HCT116 (cell line): ENCODE measurements around the gene EPHA10. TPM values are rescaled to one million over a fixed set of nuclear protein-coding genes. Genes with fewer than 3 reads are reported as not detected.
"Not testable (repeated sequence)": the region's sequence is repeated elsewhere in the genome, so short reads cannot be mapped to it uniquely, and the experiment has no call there.

Source experiments
- ATAC-seq: fragments of 200-7000 bp; cut with Tn5 transposase; 2 replicates; pipeline ENCODE4 v1.9.1; 2020; ENCODE audit warnings: mild to moderate bottlenecking, moderate library complexity
- BruUV-seq: library from RNA; stranded (reverse); fragments of 400-500 nt; replicated peaks from 2 replicates; lab custom pipeline; 2021; lab: Mats Ljungman, UMichigan
- CTCF ChIA-PET: fragments of 300-600 bp; sonication (Branson Sonifier 250); formaldehyde crosslinking; loops from one replicate; lab custom pipeline; 2021; ENCODE audit warnings: antibody characterized with exemption; lab: Charles Lee
- POLR2A ChIA-PET: fragments of 300-600, 350-600 bp; sonication (Branson Sonifier 250); formaldehyde crosslinking; loops from one replicate; lab custom pipeline; 2021; ENCODE audit warnings: antibody characterized with exemption; lab: Charles Lee
- RAD21 ChIA-PET, 2 experiments: fragments of 300-600 bp; sonication (Branson Sonifier 250); formaldehyde crosslinking; loops; one replicate each; lab custom pipeline; 2023; ENCODE audit warnings: low total read pairs in 2 of 2; ENCODE audit not compliant: uncharacterized antibody in 2 of 2, unreplicated experiment in 2 of 2, low non-redundant PET in 1 of 2; lab: Charles Lee
- DNase-seq: peaks from one replicate; pipeline ENCODE4 v3.0.0-alpha.2; 2010; ENCODE audit warnings: low read depth, low spot score
- H2AFZ ChIP-seq: fragments of 200-600 bp; shearing (Covaris generic), sonication (generic); 2 replicates; pipeline ENCODE4 v1.6.1; 2017; ENCODE audit warnings: low read depth, mixed run types, mixed read lengths, antibody characterized with exemption, low read length; ENCODE audit not compliant: poor library complexity, severe bottlenecking
- H3K27ac ChIP-seq: 2 replicates; pipeline ENCODE4 v1.5.1; 2012; ENCODE audit warnings: low read depth, low read length
- H3K27me3 ChIP-seq: fragments of 200-600 bp; sonication (generic); 2 replicates; pipeline ENCODE4 v1.6.1; 2016; ENCODE audit warnings: mixed run types, low read length, mixed read lengths; ENCODE audit not compliant: insufficient read depth
- H3K36me3 ChIP-seq, 2 experiments: fragments of 200-500 bp in 1 of 2; fragments of 200-600 bp in 1 of 2; sonication (Bioruptor generic) in 1 of 2; sonication (generic) in 1 of 2; 2 replicates each; pipeline versions ENCODE4 v1.5.1 to v1.6.1; 2014 to 2016; ENCODE audit warnings: low read length in 2 of 2, inconsistent platforms in 1 of 2, mixed read lengths in 1 of 2, mixed run types in 1 of 2; ENCODE audit not compliant: insufficient read depth in 2 of 2, control insufficient read depth in 1 of 2
- H3K4me1 ChIP-seq, 2 experiments: fragments of 200-600 bp in 1 of 2; sonication (generic) in 1 of 2; 2 replicates each; pipeline versions ENCODE4 v1.5.1 to v1.6.1; 2012 to 2017; ENCODE audit warnings: low read length in 2 of 2, inconsistent platforms in 1 of 2, mild to moderate bottlenecking in 1 of 2, mixed read lengths in 1 of 2, mixed run types in 1 of 2, moderate library complexity in 1 of 2; ENCODE audit not compliant: insufficient read depth in 2 of 2, control insufficient read depth in 1 of 2
- H3K4me2 ChIP-seq: fragments of 200-600 bp; sonication (generic); 2 replicates; pipeline ENCODE4 v1.6.1; 2017; ENCODE audit warnings: mixed run types, low read length, mixed read lengths
- H3K4me3 ChIP-seq, 2 experiments: fragments of 200-600 bp in 1 of 2; sonication (generic) in 1 of 2; replicated peaks in 1 of 2; 2 replicates each; pipeline ENCODE4 v1.5.1; 2011 to 2016; ENCODE audit warnings: low read length in 2 of 2, control low read depth in 1 of 2, low read depth in 1 of 2, mild to moderate bottlenecking in 1 of 2, mixed read lengths in 1 of 2, mixed run types in 1 of 2
- H3K79me2 ChIP-seq: fragments of 200-600 bp; sonication (generic); 2 replicates; pipeline ENCODE4 v1.6.1; 2017; ENCODE audit warnings: mild to moderate bottlenecking, mixed run types, low read length, moderate library complexity, mixed read lengths; ENCODE audit not compliant: insufficient read depth
- H3K9ac ChIP-seq: fragments of 200-600 bp; sonication (generic); 2 replicates; pipeline ENCODE4 v1.6.1; 2016; ENCODE audit warnings: low read length, mixed read lengths
- H3K9me2 ChIP-seq: fragments of 200-600 bp; sonication (generic), shearing (Covaris generic); 2 replicates; pipeline ENCODE4 v1.6.1; 2017; ENCODE audit warnings: mixed run types, mild to moderate bottlenecking, moderate library complexity; ENCODE audit not compliant: insufficient read depth
- H3K9me3 ChIP-seq, 2 experiments: fragments of 200-500 bp in 1 of 2; fragments of 200-600 bp in 1 of 2; sonication (Bioruptor generic) in 1 of 2; sonication (generic) in 1 of 2; 2 replicates each; pipeline ENCODE4 v1.6.1; 2014 to 2017; ENCODE audit warnings: low read length in 2 of 2, mixed read lengths in 2 of 2, inconsistent platforms in 1 of 2, low read depth in 1 of 2, mild to moderate bottlenecking in 1 of 2, mixed run types in 1 of 2, moderate library complexity in 1 of 2; ENCODE audit not compliant: control insufficient read depth in 1 of 2, insufficient read depth in 1 of 2
- H4K20me1 ChIP-seq: fragments of 200-600 bp; sonication (generic), shearing (Covaris generic); 2 replicates; pipeline ENCODE4 v1.6.1; 2017; ENCODE audit warnings: mixed run types, mild to moderate bottlenecking, moderate library complexity; ENCODE audit not compliant: insufficient read depth
- CEBPB ChIP-seq: IDR thresholded peaks from 2 replicates; pipeline ENCODE4 v1.6.1; 2012; ENCODE audit warnings: low read depth
- EZH2 ChIP-seq: fragments of 200-600 bp; sonication (generic); IDR thresholded peaks from 2 replicates; pipeline ENCODE4 v1.6.1; 2017; ENCODE audit warnings: antibody characterized with exemption, mixed run types
- FOSL1 ChIP-seq: IDR thresholded peaks from 2 replicates; pipeline ENCODE4 v1.6.1; 2012; ENCODE audit warnings: low read depth
- RAD21 ChIP-seq: IDR thresholded peaks from 2 replicates; pipeline ENCODE4 v1.6.1; 2012; ENCODE audit warnings: low read depth, mild to moderate bottlenecking
- intact Hi-C: fragments of 100-400 bp; cut with micrococcal nuclease; formaldehyde crosslinking; loops from 2 replicates; pipeline ENCODE4 v1.10.0; 2022
- total RNA-seq: library from RNA; stranded (reverse); gene quantifications from one replicate; pipeline ENCODE4 v1.2.1, GENCODE V29; 2021; ENCODE audit not compliant: unreplicated experiment
- TF ChIP-seq, protein P1 (sequence below): IDR thresholded peaks from 2 replicates; pipeline ENCODE4 v1.6.1; 2012
- TF ChIP-seq, protein P2 (sequence below): IDR thresholded peaks from 2 replicates; pipeline ENCODE4 v1.6.1; 2012

The EPHA10 gene
- total RNA-seq, 1 experiment from 2014 or later: 6.5 TPM

DNA sequence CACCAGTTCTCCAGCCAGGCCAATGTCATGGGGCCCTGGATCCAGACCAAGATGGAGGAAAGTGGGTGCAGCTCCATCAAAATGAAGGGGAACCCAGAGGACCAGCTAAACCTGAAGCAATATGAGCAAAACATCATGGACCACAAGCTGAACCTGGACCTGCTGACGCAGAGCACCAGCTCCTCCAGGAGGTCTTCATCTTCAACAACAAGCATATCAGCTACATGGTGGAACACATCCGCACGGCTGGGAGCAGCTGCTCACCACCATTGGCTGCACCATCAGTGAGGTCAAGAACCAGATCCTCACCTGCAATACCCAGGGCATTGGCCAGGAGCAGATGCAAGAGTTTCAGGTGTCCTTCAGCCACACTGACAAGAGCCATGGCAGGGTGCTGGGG, 13.7 kb upstream of the EPHA10 start:
- Histone ChIP-seq H3K27me3 (no peaks in the 10 kb centered on the region), H3K4me1 (no peaks in the 10 kb centered on the region)
- CTCF ChIA-PET: no interaction called here

DNA sequence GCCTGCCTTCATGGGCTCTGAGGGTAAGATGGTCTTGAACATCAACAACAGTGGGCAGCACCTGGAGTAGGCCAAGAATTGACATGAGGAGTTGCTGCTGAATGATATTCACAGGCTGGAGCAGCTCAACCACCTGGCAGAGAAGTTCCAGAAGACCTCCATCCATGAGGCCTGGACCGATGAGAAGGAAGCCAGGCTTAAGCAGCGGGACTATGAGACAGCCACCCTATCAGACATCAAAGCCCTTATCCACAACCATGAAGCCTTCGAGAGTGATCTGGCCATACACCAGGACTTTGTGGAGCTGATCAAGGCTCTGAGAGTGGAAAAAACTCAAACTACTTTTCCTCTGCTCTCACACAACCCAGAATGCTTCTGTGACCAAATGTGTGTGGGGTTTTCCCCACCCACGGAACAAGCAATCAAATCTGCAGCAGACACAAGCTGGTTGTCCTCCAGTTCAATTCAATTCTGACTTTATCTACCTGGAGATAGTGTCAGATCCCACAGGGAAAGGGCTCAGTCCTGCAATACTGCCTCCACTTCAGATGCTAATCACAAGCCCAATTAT, 12.1 kb upstream of the EPHA10 start:
- Histone ChIP-seq H3K36me3 (no peaks in the 10 kb centered on the region), H3K9me3 (peaks cover 0 to 6% of the 10 kb centered on the region in 2 experiments; a peak in 1 of 4 replicates), H2AFZ (no peak overlapping the region), H4K20me1 (no peaks in the 10 kb centered on the region), H3K4me2 (no peak overlapping the region), H3K9ac (no peak overlapping the region), H3K9me2 (no peaks in the 10 kb centered on the region), H3K27ac (no peak overlapping the region), H3K4me3 (no peak overlapping the region), H3K27me3 (no peaks in the 10 kb centered on the region), H3K79me2 (no peaks in the 10 kb centered on the region), H3K4me1 (no peaks in the 10 kb centered on the region)
- no TSS peak for BruUV-seq
- intact Hi-C loops: no loop called here
- TF ChIP-seq CEBPB (no peak), EZH2 (no peak), FOSL1 (no peak)
- TF ChIP-seq, protein P1, sequence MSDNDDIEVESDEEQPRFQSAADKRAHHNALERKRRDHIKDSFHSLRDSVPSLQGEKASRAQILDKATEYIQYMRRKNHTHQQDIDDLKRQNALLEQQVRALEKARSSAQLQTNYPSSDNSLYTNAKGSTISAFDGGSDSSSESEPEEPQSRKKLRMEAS: no peak
- TF ChIP-seq, protein P2, sequence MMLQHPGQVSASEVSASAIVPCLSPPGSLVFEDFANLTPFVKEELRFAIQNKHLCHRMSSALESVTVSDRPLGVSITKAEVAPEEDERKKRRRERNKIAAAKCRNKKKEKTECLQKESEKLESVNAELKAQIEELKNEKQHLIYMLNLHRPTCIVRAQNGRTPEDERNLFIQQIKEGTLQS: no peak
- DNase-seq (no peak), ATAC-seq (no peak)
- ChIA-PET CTCF (no interaction called here), POLR2A (no interaction called here), RAD21 (no interaction called here)

More for the DNA sequence above, 13.7 kb upstream of the EPHA10 start:
- Histone ChIP-seq H4K20me1 (no peaks in the 10 kb centered on the region), H3K36me3 (no peaks in the 10 kb centered on the region), H3K9me2 (no peaks in the 10 kb centered on the region), H2AFZ (no peak overlapping the region), H3K4me2 (no peak overlapping the region), H3K9ac (no peak overlapping the region), H3K79me2 (no peaks in the 10 kb centered on the region), H3K4me3 (no peak overlapping the region), H3K27ac (no peak overlapping the region), H3K9me3 (peaks cover 0 to 5% of the 10 kb centered on the region in 2 experiments; a peak in 1 of 4 replicates)
- ATAC-seq (0 out of 2 replicates have a peak, but pooled peaks have one; percentile 11), DNase-seq (no peak)
- TF ChIP-seq, protein P1: no peak
- TF ChIP-seq RAD21: 0 out of 2 replicates have a peak, but pooled peaks have one; percentile 13
- intact Hi-C loops: no loop called here
- no TSS peak for BruUV-seq
- POLR2A ChIA-PET: no interaction called here
- RAD21 ChIA-PET: no interaction called here

DNA sequence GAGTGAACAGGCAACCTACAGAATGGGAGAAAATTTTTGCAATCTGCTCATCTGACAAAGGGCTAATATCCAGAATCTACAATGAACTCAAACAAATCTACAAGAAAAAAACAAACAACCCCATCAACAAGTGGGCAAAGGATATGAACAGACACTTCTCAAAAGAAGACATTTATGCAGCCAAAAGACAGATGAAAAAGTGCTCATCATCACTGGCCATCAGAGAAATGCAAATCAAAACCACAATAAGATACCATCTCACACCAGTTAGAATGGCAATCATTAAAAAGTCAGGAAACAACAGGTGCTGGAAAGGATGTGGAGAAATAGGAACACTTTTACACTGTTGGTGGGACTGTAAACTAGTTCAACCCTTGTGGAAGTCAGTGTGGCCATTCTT, 6.5 kb upstream of the EPHA10 start:
- BruUV-seq, POLR2A ChIA-PET, H3K4me2 ChIP-seq: not testable (repeated sequence)

More for the DNA sequence above, 6.5 kb upstream of the EPHA10 start:
- H3K27ac ChIP-seq, CTCF ChIA-PET, H3K79me2 ChIP-seq, H3K9me3 ChIP-seq, H2AFZ ChIP-seq, H3K9me2 ChIP-seq, H3K4me3 ChIP-seq, DNase-seq, H4K20me1 ChIP-seq, RAD21 ChIA-PET, H3K4me1 ChIP-seq, H3K36me3 ChIP-seq, ATAC-seq, H3K9ac ChIP-seq, intact Hi-C loops: not testable (repeated sequence)
- H3K27me3 ChIP-seq: peaks cover 36% of the 10 kb centered on the region
